Thymus (tissue), 11 donors: ENCODE data around the gene STARD9. TPM values are rescaled to one million over a fixed set of nuclear protein-coding genes. Genes with fewer than 3 reads are reported as not detected.

Experiments used
- DNase-seq, 9 donors: peaks; one replicate each; pipeline ENCODE4 v3.0.0-alpha.2; 2013; ENCODE audit warnings: low spot score in 9 of 9, low read depth in 6 of 9, missing footprints in 1 of 9
- H3K27ac ChIP-seq, 2 donors: one replicate each; pipeline ENCODE4 v1.5.1; 2013; ENCODE audit warnings: control low read depth in 1 of 2, low read depth in 1 of 2, low read length in 1 of 2, mild to moderate bottlenecking in 1 of 2, moderate library complexity in 1 of 2
- H3K27me3 ChIP-seq, 2 donors: one replicate each; pipeline ENCODE4 v1.5.1; 2013; ENCODE audit warnings: low read length in 1 of 2; ENCODE audit not compliant: control insufficient read depth in 2 of 2, insufficient read depth in 1 of 2
- H3K36me3 ChIP-seq, 2 donors: one replicate each; pipeline ENCODE4 v1.5.1; 2013; ENCODE audit warnings: low read length in 1 of 2, mild to moderate bottlenecking in 1 of 2, moderate library complexity in 1 of 2; ENCODE audit not compliant: control insufficient read depth in 2 of 2, insufficient read depth in 2 of 2
- H3K4me1 ChIP-seq, 2 donors: one replicate each; pipeline ENCODE4 v1.5.1; 2013; ENCODE audit warnings: low read length in 2 of 2; ENCODE audit not compliant: control insufficient read depth in 2 of 2, insufficient read depth in 2 of 2
- H3K4me3 ChIP-seq, 2 donors: one replicate each; pipeline ENCODE4 v1.5.1; 2013; ENCODE audit warnings: low read length in 2 of 2, control low read depth in 1 of 2, mild to moderate bottlenecking in 1 of 2
- H3K9me3 ChIP-seq, 2 donors: one replicate each; pipeline ENCODE4 v1.5.1; 2013; ENCODE audit warnings: low read length in 1 of 2, mild to moderate bottlenecking in 1 of 2; ENCODE audit not compliant: control insufficient read depth in 2 of 2, insufficient read depth in 1 of 2
- WGBS: extraction: QIAGEN DNeasy Blood & Tissue Kit; methylation state at CpG from one replicate; pipeline ENCODE4 v1.1.7; 2013; 5-methylcytosine and 5-hydroxymethylcytosine counted together
- polyA plus RNA-seq: library from polyadenylated mRNA; stranded (reverse); fragments of 200-250 nt; gene quantifications from one replicate; pipeline ENCODE4 v1.2.3, GENCODE V29; 2013
- total RNA-seq: library from RNA; stranded (reverse); fragments of 120-200 nt; gene quantifications from one replicate; pipeline ENCODE4 v1.2.4, GENCODE V29; 2013
- donor health status: healthy.

STARD9 gene
- total and polyA plus RNA-seq, 2 donors, result 4.4 to 7.8 TPM

- WGBS, result 96% methylated on average over 8 of the region's 8 CpGs
- H3K4me3 ChIP-seq, result no peak overlapping the region
Observed at GRCh38 chr15:42582569-42583375, 7.4 kb downstream of the STARD9 start.

DNA sequence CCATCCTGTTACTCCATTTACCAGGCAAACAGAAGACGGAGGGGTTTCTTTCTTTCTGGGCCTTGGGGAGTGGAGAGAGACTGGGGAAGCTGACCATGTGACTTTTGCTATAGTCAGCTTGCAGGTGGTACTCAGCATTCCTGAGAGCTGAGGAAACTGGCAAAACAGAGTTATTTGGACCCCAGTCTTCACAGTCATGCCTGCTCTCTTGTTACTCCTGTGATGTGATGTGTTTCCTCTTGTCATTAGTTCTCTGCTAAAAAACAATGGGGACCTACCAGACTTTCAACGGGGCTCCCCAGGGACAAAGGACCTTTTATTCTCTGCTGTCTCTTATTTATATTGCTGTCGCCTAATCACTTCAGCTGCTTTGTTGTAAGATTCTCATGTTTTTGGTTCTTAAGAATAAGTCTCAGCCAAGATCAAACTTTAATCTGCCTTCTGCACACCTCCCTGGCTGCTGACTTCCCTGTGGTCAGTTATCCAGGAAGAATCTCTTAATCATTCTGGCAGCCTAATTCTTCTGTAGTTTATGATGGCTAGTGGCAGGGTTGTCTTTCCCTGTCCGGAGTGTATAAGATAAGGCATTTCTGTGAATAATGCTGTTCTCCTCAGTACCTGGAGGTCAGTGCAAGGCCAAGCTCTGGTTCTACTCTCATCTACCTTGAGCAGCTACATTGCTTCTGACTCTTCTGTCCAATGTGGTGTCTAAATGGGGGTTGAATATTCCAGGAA, 8.8 kb downstream of the STARD9 start:
- no peaks in the 10 kb centered on the region for H3K36me3 ChIP-seq
- DNase-seq, result no peak
- no peaks in the 10 kb centered on the region for H3K9me3 ChIP-seq
- H3K4me3 ChIP-seq, result no peak overlapping the region
- no peaks in the 10 kb centered on the region for H3K27me3 ChIP-seq
- WGBS, result 65% methylated on average over 4 of the region's 4 CpGs
- no peak overlapping the region for H3K27ac ChIP-seq
- H3K4me1 ChIP-seq, result peaks cover 5 to 26% of the 10 kb centered on the region in 2 donors

More at GRCh38 chr15:42582569-42583375, 7.4 kb downstream of the STARD9 start:
- peaks cover 5 to 26% of the 10 kb centered on the region in 2 donors for H3K4me1 ChIP-seq
- H3K9me3 ChIP-seq, result no peaks in the 10 kb centered on the region
- H3K27ac ChIP-seq, result no peak overlapping the region
- H3K36me3 ChIP-seq, result no peaks in the 10 kb centered on the region
- DNase-seq, result no peak
- H3K27me3 ChIP-seq, result no peaks in the 10 kb centered on the region

- WGBS, result 97% methylated on average over 5 of the region's 5 CpGs
- no peak overlapping the region for H3K4me3 ChIP-seq
- H3K9me3 ChIP-seq, result no peaks in the 10 kb centered on the region
- no peak overlapping the region for H3K27ac ChIP-seq
- peaks cover 0 to 4% of the 10 kb centered on the region in 2 donors for H3K36me3 ChIP-seq
- peaks cover 0 to 3% of the 10 kb centered on the region in 2 donors for H3K4me1 ChIP-seq
- H3K27me3 ChIP-seq, result no peaks in the 10 kb centered on the region
- DNase-seq, result no peak
Observed at GRCh38 chr15:42590619-42591237, 15.3 kb downstream of the STARD9 start.

DNA sequence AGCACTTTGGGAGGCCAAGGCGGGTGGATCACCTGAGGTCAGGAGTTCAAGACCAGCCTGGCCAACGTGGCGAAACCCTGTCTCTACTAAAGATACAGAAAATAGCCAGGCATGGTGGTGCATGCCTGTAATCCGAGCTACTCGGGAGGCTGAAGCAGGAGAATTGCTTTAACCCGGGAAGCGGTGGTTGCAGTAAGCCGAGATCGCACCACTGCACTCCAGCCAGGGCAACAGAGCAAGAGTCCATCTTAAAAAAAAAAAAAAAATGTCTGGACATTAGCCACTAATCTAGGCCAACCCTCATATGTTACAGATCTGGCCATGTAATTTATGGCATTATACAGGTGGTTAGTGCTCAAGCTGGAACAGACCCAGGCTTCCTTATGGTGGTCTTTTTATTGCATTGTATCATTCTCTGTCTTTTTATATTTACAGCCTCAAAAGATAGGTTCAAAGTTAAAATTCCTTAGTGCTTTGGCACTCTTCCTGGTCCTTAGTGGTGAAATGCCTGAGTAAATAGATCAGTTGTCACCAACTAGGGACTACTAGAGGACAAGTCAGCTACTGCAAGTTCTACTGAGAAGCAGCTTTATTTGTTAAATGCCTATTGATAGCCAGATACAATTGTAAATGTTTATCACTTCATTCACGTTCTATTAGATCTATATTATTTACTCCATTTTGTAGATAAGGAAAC, 16.0 kb downstream of the STARD9 start:
- 92% methylated on average over 10 of the region's 10 CpGs for WGBS
- DNase-seq, result no peak
- H3K9me3 ChIP-seq, result no peaks in the 10 kb centered on the region
- H3K4me1 ChIP-seq, result peaks cover 0 to 3% of the 10 kb centered on the region in 2 donors
- H3K4me3 ChIP-seq, result no peak overlapping the region
- no peak overlapping the region for H3K27ac ChIP-seq
- H3K36me3 ChIP-seq, result peaks cover 0 to 4% of the 10 kb centered on the region in 2 donors
- no peaks in the 10 kb centered on the region for H3K27me3 ChIP-seq

GRCh38 chr15:42592716-42593115, 17.3 kb downstream of the STARD9 start:
- WGBS, result 97% methylated on average over 3 of the region's 3 CpGs

DNA sequence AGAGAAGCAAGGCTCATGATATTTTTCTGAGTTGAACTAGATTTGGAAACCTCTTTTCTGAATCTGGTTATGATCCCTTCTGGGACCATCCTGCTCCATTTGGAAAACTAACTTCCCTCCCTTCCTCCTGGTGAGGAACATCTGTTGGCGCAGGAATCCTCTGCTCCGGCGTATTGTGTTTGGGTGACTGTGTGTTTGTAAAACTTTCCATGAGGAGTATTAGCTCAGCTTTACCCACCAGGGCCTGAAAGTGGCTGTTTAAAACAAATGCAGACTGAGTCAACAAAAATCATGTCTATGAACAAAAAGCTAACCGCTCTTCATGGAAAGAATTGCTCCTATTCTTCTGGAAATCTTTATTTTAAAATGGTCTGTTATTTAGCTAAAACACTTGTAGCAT, 17.7 kb downstream of the STARD9 start:
- no peak overlapping the region for H3K27ac ChIP-seq
- 99% methylated on average over 4 of the region's 4 CpGs for WGBS
- H3K27me3 ChIP-seq, result no peaks in the 10 kb centered on the region
- H3K4me1 ChIP-seq, result peaks cover 0 to 3% of the 10 kb centered on the region in 2 donors
- H3K36me3 ChIP-seq, result peaks cover 0 to 4% of the 10 kb centered on the region in 2 donors
- no peak for DNase-seq
- H3K9me3 ChIP-seq, result no peaks in the 10 kb centered on the region
- no peak overlapping the region for H3K4me3 ChIP-seq

More at GRCh38 chr15:42592716-42593115, 17.3 kb downstream of the STARD9 start:
- peaks cover 0 to 3% of the 10 kb centered on the region in 2 donors for H3K4me1 ChIP-seq
- no peaks in the 10 kb centered on the region for H3K27me3 ChIP-seq
- no peak for DNase-seq
- H3K9me3 ChIP-seq, result no peaks in the 10 kb centered on the region
- H3K27ac ChIP-seq, result no peak overlapping the region
- peaks cover 0 to 4% of the 10 kb centered on the region in 2 donors for H3K36me3 ChIP-seq
- no peak overlapping the region for H3K4me3 ChIP-seq

DNA sequence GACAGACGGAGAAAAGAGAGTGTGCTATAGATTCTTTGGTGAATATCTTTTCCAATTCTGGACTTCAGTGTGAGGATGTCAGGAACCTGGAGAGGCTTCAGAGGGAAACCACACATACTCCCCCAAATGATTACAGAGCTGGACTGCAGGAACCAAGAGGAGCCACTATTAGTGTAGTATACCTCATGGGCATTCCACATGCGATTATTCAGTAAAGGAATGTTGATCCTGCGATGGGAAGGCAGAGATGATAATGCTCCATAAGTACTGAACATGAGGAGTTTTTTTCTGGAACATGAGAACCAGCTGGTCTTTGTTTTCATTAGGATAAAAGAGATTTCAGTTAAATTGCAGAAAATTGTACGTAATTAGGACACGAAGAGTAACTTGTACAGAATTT, 18.7 kb downstream of the STARD9 start:
- Histone ChIP-seq H3K9me3 (no peaks in the 10 kb centered on the region), H3K36me3 (peaks cover 0 to 4% of the 10 kb centered on the region in 2 donors), H3K4me3 (no peak overlapping the region), H3K27me3 (no peaks in the 10 kb centered on the region), H3K27ac (no peak overlapping the region), H3K4me1 (peaks cover 0 to 3% of the 10 kb centered on the region in 2 donors)
- WGBS, result 97% methylated on average over 5 of the region's 5 CpGs
- DNase-seq, result no peak

DNA sequence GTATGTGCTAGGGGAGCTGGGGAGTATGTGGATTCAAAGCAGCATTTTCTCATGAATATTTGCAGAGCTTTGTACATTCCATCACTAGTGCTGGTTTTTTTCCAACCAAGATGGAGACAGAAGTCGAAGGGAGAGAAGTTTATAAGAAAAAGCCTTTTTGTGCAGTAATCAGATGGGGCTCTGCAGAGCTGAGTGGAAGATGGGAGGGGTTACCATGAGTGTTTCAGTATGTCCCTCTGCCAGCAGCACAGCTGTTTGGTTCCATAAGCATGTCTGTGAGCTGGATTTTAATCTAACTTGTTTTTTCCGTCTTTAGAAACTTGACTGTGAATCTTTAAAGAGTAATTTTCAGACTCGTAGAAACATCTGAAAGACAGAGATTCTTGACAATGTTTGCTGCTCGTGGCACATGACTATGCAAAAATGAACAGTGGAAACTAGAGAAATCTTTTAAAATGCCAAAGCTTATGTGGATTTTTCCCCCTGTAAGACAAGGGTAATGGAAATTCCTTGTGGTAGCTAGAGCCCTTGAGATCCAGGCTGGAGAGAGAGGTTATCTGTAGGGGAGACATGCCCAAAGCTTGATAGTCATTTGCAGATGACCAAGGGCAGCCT, 20.3 kb downstream of the STARD9 start:
- H3K9me3 ChIP-seq, result no peaks in the 10 kb centered on the region
- H3K27me3 ChIP-seq, result no peaks in the 10 kb centered on the region
- no peak for DNase-seq
- peaks cover 0 to 3% of the 10 kb centered on the region in 2 donors for H3K4me1 ChIP-seq
- WGBS, result 57% methylated on average over 4 of the region's 4 CpGs
- H3K4me3 ChIP-seq, result no peak overlapping the region
- no peak overlapping the region for H3K27ac ChIP-seq
- peaks cover 0 to 3% of the 10 kb centered on the region in 2 donors for H3K36me3 ChIP-seq
